ENCODE measurements around the gene SLC25A36.
"Not testable (repeated sequence)": the region's sequence is repeated elsewhere in the genome, so short reads cannot be mapped to it uniquely, and the experiment has no call there.

SLC25A36 gene

GRCh38 chr3:140933109-140933508, 8.5 kb upstream of the SLC25A36 start:
- DNase-seq, result no peak

GRCh38 chr3:140933552-140933951, 8.1 kb upstream of the SLC25A36 start:
- no peak for DNase-seq

- not testable (repeated sequence) for DNase-seq
These were observed 2.3 kb upstream of the SLC25A36 start for GRCh38 chr3:140939305-140939704.

GRCh38 chr3:140941090-140941433, 574 bp upstream of the SLC25A36 start:
- DNase-seq, result no peak

GRCh38 chr3:140942221-140943104, 827 bp downstream of the SLC25A36 start:
- DNase-seq, result peak; percentile 36

- DNase-seq, result no peak
These were observed 2.3 kb downstream of the SLC25A36 start for GRCh38 chr3:140943781-140944552.

- no peak for DNase-seq
These were observed 7.0 kb downstream of the SLC25A36 start for GRCh38 chr3:140948460-140949249.

GRCh38 chr3:140950144-140950543, 8.5 kb downstream of the SLC25A36 start:
- DNase-seq, result no peak

GRCh38 chr3:140950863-140951262, 9.2 kb downstream of the SLC25A36 start:
- DNase-seq, result no peak

GRCh38 chr3:140951750-140952149, 10.1 kb downstream of the SLC25A36 start:
- DNase-seq, result not testable (repeated sequence)

GRCh38 chr3:140953028-140953960, 11.7 kb downstream of the SLC25A36 start:
- DNase-seq, result no peak

GRCh38 chr3:140954576-140954975, 12.9 kb downstream of the SLC25A36 start:
- no peak for DNase-seq

- no peak for DNase-seq
These were observed 14.0 kb downstream of the SLC25A36 start for GRCh38 chr3:140955645-140956044.

- DNase-seq, result no peak
These were observed 14.6 kb downstream of the SLC25A36 start for GRCh38 chr3:140956058-140956835.

GRCh38 chr3:140972833-140973232, 31.2 kb downstream of the SLC25A36 start:
- DNase-seq, result no peak

GRCh38 chr3:140974900-140975299, 33.3 kb downstream of the SLC25A36 start:
- DNase-seq, result no peak

GRCh38 chr3:140980663-140981062, 39.0 kb downstream of the SLC25A36 start:
- no peak for DNase-seq

- not testable (repeated sequence) for DNase-seq
These were observed 46.2 kb downstream of the SLC25A36 start for GRCh38 chr3:140987792-140988191.

- no peak for DNase-seq
These were observed 52.7 kb downstream of the SLC25A36 start for GRCh38 chr3:140994316-140994715.

GRCh38 chr3:140994861-140995260, 53.2 kb downstream of the SLC25A36 start:
- not testable (repeated sequence) for DNase-seq

GRCh38 chr3:140995881-140996280, 54.2 kb downstream of the SLC25A36 start:
- DNase-seq, result no peak

All from KG1 (cell line).